ENCODE measurements around the gene LSM2.
A peak's percentile ranks its signal among the peaks of the same experiment; 100 is the strongest.
"Not testable (repeated sequence)": the region's sequence is repeated elsewhere in the genome, so short reads cannot be mapped to it uniquely, and the experiment has no call there.

Gene LSM2

DNA sequence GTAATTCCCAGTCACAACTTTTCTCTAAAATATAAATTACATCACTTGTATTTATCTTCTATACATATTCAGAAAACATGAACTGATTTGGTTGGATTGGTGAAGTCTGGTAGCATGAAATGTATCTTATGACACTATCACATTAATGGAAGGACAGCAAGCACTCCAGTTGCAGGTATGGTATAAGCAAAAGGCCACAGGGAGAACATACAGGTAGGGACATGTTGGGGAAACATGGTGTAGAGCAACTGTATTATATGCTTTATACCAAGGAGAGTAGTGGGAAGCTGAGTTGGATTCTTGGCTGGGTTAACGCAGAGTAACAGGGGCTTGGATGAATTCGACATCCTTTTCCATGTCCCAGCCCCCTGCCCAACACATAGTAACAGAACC lies 9.8 kb downstream of the LSM2 start:
- no peak for TF ChIP-seq CTCF (conservative IDR thresholded peaks at IDR 0.05; ENCODE audit: low read depth, low read length)
- H3K4me3 ChIP-seq (ENCODE audit: low read depth, low read length), result no peak overlapping the region
- no peak for DNase-seq (ENCODE audit: low read depth)

- peak; percentile 64 for TF ChIP-seq CTCF (conservative IDR thresholded peaks at IDR 0.05; ENCODE audit: low read depth, low read length)
- H3K4me3 ChIP-seq (ENCODE audit: low read depth, low read length), result peak within 1 kb of the TSS; percentile 72
- DNase-seq (ENCODE audit: low read depth), result peak; percentile 91
Observed at GRCh38 chr6:31795616-31796298, 11.0 kb downstream of the LSM2 start, which contains the start of gene VARS1. Gene VARS1, minus strand, starts transcription at chr6:31795752. Its CDS starts 535 bp downstream, at chr6:31795217.

DNA sequence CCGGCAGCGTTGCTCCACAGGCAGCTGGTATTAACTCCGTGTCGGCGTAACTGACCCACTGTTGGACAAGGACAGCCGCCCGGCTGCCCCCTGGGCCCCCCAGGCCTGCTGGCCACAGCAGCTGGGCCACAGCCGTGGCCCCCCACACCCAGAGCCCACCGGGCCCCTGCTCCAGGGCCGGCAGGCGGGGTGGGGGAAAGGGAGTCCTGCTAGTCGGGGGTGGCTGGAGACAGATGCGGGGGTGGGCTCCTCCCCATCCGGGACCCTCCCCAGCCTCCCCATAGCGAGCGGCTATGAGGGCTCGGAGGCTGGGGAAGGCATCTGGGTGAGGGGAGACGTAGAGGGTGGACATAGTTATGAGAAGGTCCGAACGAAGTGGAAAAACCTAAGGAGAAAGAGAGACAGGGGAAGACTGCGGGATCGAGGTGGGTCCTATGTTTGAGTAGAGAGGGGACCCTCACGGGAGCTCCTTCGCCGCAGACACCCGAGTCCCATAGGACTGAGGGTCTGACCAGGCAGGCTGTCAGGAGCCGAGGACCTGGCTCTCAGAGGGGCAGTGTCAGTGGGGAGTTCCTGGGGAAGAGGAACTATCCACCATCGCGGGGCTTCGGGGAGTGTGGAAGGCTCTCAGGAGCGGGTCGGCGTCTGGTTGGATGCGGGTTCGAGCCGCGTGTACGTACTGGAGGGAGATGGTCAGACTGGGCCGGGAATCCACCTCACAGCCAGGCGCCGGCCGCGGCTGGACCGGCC lies 11.7 kb downstream of the LSM2 start:
- peak; percentile 56 for DNase-seq (ENCODE audit: low read depth)
- peak overlapping the region; percentile 72 for H3K4me3 ChIP-seq (ENCODE audit: low read depth, low read length)
- no peak for TF ChIP-seq CTCF (conservative IDR thresholded peaks at IDR 0.05; ENCODE audit: low read depth, low read length)

GRCh38 chr6:31794294-31794865 lies 12.4 kb downstream of the LSM2 start:
- DNase-seq (ENCODE audit: low read depth), result peak; percentile 61
- TF ChIP-seq CTCF (conservative IDR thresholded peaks at IDR 0.05; ENCODE audit: low read depth, low read length), result no peak
- peak overlapping the region; percentile 72 for H3K4me3 ChIP-seq (ENCODE audit: low read depth, low read length)

- DNase-seq (ENCODE audit: low read depth), result not testable (repeated sequence)
- H3K4me3 ChIP-seq (ENCODE audit: low read depth, low read length), result peak overlapping the region; percentile 72
Observed at GRCh38 chr6:31793927-31794245, 12.9 kb downstream of the LSM2 start.

- TF ChIP-seq CTCF (conservative IDR thresholded peaks at IDR 0.05; ENCODE audit: low read depth, low read length), result no peak
- no peak overlapping the region for H3K4me3 ChIP-seq (ENCODE audit: low read depth, low read length)
- peak; percentile 51 for DNase-seq (ENCODE audit: low read depth)
Observed at GRCh38 chr6:31792761-31793171, 14.0 kb downstream of the LSM2 start.

DNA sequence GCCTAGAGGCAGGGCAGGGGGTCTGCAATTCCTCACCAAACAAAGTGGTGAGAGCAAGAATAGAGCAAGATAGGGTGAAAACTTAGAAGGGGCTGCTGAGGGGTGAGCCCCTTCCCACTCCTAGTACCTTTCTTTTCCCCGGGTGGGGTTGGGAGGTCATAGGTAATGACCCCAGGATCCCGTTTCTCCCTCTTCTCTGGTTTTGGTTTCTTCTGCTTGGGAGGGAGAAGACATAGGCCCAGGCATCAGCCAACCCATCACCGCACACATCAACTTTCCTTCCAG lies 14.7 kb downstream of the LSM2 start:
- TF ChIP-seq CTCF (conservative IDR thresholded peaks at IDR 0.05; ENCODE audit: low read depth, low read length), result no peak
- no peak overlapping the region for H3K4me3 ChIP-seq (ENCODE audit: low read depth, low read length)
- DNase-seq (ENCODE audit: low read depth), result no peak
